GM21526 (cell line): Measurements from ENCODE around the gene WDR75.

ENCODE experiments used
- ATAC-seq: cut with Tn5 transposase; IDR thresholded peaks from one replicate; pipeline ENCODE4 v1.9.1; 2021; ENCODE audit warnings: moderate library complexity; ENCODE audit not compliant: unreplicated experiment, low FRiP score

WDR75 gene

DNA sequence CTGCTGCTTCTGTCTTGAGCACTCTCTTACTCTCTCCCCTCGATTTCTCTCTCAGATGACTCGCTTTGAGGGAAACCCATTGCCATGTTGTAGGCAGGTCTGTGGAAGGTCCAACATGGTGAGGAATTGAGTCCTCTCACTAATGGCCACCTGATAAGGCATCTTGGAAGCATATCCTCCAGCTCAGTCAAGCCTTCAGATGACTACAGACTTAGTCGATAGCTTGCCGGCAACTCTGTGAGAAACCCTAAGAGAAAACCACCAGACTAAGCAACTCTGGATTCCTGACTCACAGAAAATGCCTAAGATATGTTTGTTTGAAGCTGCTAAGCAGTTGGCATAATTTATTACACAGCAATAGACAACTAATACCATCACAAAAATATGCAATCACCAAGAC is 51.2 kb downstream of the WDR75 start:
- no peak for ATAC-seq

GRCh38 chr2:189498205-189498604 is 56.9 kb downstream of the WDR75 start:
- ATAC-seq, result no peak

- ATAC-seq, result no peak
These were observed 57.9 kb downstream of the WDR75 start for GRCh38 chr2:189499137-189499536.

DNA sequence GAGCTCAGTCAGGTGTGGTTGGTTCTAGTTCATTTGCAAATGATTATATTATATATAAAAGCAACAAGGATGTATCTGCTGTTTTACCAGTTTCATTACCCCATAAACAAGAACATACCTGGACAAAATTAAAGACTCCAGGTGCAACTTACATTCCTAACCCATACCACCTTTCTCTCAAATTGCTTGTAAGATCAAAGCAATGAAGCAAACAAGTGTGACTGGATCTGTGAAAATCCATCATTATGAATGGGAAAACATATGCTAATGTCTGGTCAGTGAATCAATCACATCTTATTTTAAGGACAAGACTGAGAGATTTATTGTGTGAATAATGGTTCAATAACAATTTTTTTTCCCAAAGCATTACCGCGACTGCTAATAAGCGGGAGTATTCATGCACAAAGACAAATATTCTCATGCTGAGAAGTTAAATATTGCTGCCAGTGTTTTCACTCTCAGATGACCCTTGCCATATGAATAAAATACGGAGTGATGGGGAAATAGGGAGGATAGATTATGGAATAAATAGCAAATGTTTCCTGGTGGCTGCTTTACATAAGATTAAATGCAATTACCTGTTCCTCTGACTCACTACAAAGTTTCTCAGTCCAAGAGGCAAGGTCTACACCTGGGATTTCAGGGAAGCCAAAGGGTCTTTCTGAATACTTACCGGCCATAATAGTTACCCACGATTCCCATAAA is 59.3 kb downstream of the WDR75 start:
- ATAC-seq, result no peak

GRCh38 chr2:189501487-189501886 is 60.2 kb downstream of the WDR75 start:
- no peak for ATAC-seq

- ATAC-seq, result no peak
These were observed 61.4 kb downstream of the WDR75 start for GRCh38 chr2:189502714-189503113.

DNA sequence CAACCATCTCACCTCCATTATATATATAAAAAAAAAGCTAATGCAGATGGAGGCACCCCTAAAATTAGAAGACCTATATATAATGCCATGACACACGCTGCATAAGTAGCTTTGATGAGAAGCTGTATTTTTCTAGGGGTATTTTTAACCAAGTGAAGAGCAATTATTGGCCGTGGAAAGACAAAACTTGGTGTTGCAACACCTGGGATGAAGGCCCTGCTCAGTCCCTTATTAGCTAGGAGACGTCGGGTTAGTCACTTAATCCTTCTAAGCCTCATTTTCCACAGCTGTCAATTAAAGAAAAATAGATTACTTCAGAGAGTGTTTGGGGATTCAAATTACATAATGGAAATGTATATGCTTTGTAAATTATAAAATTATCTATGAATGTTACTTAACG is 63.0 kb downstream of the WDR75 start:
- ATAC-seq, result no peak

DNA sequence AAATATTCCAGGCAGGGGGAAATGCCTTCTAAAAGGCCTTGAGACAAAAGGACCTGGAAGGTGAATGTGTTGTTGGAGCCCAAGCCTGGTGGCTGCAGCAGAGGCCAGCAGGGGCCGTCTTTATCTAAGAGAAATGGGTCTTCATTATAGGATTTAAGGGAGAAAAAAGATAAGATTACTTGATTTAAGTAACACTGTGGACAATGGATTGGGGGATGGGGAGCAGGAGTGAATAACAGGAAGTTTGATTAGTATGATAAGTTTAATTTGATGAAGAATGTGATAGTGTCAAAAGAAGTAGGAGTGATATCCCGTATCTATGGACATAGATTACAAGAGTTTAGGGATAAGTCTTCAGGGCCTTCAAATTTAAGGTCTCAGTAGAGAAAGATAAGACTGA is 64.2 kb downstream of the WDR75 start:
- no peak for ATAC-seq

DNA sequence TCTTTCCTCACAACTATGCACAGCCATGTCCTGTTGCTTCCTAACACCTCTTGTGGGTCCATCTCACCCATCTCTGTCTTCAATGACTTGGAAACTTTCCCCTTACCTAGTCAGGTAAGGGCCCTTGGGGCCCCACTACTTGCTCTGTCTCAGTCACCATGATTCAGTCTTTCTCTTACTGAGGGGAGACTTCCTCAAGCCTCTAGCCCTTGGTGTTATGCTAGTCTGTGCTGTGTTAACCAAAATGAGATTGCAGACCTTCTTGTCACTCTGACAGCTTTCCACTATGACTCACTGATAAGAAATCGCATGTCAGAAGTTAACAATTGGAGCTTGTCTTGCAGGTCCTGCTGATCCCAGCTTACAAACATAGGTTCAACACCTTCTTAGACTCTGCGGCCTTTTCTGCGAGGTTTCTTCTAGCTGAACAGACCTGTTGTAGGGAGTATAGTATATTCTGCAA is 65.3 kb downstream of the WDR75 start:
- ATAC-seq, result no peak

GRCh38 chr2:189511210-189511959 is 70.1 kb downstream of the WDR75 start:
- no peak for ATAC-seq

GRCh38 chr2:189511960-189512319 is 70.7 kb downstream of the WDR75 start:
- ATAC-seq, result no peak

- no peak for ATAC-seq
These were observed 71.6 kb downstream of the WDR75 start for GRCh38 chr2:189512879-189513278.

DNA sequence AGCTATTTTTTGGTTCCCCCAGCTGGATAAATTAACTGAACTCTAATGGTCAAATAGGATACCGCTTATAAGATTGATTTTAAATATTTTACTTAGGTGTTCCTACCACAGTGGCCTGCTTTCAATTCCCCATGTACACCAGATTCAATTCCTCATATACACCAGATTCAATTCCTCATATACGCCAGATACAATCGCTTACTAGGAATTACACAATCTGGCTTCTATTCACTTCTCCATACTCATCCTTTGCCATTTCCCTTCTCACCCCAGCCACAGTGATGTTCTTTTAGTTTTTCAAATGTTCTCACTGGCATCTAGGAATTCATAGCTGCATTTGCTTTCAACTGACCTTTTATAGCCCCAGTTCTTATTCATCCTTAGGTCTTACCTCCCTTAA is 72.8 kb downstream of the WDR75 start:
- ATAC-seq, result no peak

DNA sequence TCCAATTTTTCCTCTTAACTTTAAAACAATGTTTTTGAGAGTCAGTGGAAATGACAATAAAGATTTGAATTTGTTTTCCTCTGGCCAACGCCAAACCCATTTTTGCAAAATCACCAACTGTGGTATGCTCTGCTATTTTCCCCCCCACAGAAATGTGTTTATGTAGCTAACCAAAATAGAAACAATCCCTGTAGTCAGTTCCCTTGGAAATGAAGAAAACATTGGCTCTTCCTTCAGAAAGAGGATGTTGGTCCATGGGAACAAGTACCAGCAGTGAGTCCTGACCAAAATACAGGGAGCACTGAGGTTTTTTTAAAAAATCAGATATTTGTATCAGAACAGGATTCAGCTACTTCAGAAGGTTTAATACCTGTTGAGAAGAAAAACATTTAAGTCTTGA is 74.0 kb downstream of the WDR75 start:
- ATAC-seq, result no peak

DNA sequence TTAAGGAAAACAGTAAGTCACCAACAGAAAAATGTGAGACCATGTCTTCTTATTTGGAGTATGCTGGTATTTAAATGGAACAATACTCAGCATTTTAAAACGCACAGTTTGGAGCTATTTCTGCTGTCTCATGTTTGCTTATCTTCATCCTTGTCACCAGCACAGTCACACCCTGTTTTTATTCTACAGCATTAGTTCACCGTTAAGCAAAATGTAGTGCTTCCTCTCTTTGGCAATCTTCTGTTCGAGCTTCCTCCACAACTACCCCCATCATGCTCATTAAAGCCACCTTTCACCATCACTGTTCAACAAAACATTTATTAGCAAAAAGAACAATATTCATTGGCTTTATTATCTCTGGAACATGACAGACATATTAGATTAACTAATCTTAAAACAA is 75.3 kb downstream of the WDR75 start:
- ATAC-seq, result no peak

GRCh38 chr2:189517847-189518535 is 76.7 kb downstream of the WDR75 start:
- no peak for ATAC-seq

- ATAC-seq, result no peak
These were observed 78.5 kb downstream of the WDR75 start for GRCh38 chr2:189519631-189520387.

DNA sequence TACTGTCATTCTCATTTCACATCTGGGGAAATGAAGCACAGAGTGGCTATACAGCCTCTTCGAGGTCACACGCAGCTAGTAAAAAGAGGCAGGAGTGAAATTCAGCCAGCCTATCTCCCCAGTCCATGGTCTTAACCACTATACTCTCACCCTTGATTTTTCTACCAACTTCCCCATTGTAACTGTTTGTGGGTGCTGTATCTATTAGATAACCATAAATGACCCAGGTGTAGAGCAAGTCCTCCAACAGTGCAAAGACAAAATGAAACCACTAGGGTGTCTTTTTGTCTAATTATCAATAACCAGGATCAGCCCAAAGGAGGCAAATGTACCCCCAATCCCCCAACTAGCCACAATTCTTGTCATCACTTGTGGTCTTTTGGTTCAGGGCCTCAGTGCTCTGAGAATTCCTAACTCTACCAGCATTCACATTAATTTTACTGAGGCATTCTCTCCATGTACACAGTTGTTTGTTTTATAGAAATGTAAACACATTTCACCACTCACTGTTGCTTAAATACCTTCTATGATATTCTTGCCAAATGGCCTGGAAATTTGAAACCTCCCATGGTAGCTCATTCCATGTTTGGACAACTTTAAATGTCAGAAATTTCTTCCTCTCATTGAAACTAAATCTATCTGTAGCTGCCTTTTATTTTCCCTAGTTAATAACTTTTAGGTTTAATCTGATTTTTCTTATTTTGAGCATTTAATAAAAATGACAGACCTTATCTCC is 80.6 kb downstream of the WDR75 start:
- ATAC-seq, result no peak

GRCh38 chr2:189522435-189523151 is 81.3 kb downstream of the WDR75 start:
- ATAC-seq, result no peak

DNA sequence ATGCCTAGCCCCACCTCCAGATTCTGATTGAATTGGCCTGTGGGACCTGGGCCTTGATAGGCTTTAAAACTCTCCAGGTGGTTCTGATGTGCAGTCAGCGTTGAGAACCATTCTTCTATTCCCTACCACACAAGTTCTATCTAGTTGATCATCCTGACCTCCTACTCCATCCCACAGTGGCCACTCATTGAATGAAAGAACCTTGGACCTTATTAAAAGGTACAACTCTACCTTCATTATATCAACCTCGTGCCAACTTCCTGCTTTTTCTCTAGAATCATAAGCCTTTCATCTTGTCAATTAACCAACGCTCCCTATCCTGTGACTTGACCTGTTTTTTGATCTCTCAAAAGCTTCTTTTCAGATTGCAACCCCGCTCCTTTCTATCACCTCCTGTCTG is 83.5 kb downstream of the WDR75 start:
- no peak for ATAC-seq
